ENCODE measurements around the gene SNX13. TPM values are rescaled to one million over a fixed set of nuclear protein-coding genes. Genes with fewer than 3 reads are reported as not detected.
A peak's percentile ranks its signal among the peaks of the same experiment; 100 is the strongest.

Gene SNX13, protein sequence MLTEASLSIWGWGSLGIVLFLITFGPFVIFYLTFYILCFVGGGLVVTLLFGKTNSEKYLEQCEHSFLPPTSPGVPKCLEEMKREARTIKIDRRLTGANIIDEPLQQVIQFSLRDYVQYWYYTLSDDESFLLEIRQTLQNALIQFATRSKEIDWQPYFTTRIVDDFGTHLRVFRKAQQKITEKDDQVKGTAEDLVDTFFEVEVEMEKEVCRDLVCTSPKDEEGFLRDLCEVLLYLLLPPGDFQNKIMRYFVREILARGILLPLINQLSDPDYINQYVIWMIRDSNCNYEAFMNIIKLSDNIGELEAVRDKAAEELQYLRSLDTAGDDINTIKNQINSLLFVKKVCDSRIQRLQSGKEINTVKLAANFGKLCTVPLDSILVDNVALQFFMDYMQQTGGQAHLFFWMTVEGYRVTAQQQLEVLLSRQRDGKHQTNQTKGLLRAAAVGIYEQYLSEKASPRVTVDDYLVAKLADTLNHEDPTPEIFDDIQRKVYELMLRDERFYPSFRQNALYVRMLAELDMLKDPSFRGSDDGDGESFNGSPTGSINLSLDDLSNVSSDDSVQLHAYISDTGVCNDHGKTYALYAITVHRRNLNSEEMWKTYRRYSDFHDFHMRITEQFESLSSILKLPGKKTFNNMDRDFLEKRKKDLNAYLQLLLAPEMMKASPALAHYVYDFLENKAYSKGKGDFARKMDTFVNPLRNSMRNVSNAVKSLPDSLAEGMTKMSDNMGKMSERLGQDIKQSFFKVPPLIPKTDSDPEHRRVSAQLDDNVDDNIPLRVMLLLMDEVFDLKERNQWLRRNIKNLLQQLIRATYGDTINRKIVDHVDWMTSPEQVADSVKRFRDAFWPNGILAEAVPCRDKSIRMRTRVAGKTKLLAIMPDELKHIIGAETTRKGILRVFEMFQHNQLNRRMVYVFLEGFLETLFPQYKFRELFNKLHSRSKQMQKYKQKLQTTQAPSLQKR
- polyA plus RNA-seq (2013), result 15.3 TPM

DNA sequence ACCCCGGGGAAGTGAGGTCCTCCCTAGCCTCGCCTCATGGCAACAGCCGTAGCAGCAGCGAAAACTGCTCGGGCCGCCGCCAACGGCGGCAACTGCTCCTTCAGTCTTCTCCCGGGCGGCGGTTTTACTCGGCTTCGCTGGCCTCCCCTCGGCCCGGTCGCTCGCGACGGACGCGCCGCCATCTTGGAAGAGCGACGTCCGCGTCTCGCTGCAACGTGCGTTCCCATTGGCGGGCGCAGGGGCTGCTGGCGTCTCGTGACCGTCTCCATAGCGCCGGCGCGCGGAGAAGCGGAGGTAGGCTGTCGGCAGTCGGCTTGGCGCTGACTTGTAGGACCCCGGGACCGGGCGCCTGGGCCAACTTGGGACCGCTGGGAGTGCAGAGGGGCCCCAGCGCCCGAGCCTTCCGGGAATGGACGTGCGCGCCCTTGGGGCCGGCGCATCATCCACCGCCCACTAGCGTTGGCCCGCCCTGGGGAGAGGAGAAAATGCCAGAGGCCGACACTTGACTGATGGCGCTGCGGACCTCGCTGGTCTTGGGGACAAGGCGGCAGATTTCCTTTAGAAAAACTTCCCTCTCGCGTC, at the start of gene SNX13:
SNX13 (minus strand) TSS at position 193 of the 582 bp plus-strand sequence. CDS start 199 bp downstream, outside the sequence.
- ChIA-PET POLR2A (no interaction called here), CTCF (interaction anchor here (0.7 to 1.3 kb wide), 2 partner anchors 8 to 170 kb away, joined by 3 read pairs; no protein-coding TSS in a partner anchor)
- Histone ChIP-seq H3K4me1 (ENCODE audit: control extremely low read depth in 1 of 4, control insufficient read depth in 4 of 4, insufficient read depth in 4 of 4, low read length in 3 of 4) (peaks cover 4 to 38% (median 15%) of the 10 kb centered on the region in 4 experiments), H3K36me3 (ENCODE audit: control insufficient read depth in 4 of 4, insufficient read depth in 4 of 4, low read length in 3 of 4) (no peaks in the 10 kb centered on the region), H3K27me3 (replicated peaks in 2 of 5; ENCODE audit: control insufficient read depth in 4 of 5, insufficient read depth in 5 of 5, low read length in 4 of 5) (no peaks in the 10 kb centered on the region), H3K27ac (ENCODE audit: insufficient read depth in 1 of 2, low read depth in 1 of 2, low read length in 2 of 2, poor library complexity in 1 of 2, severe bottlenecking in 2 of 2) (peak within 1 kb of the TSS; percentile 91 to 96), H3K9me3 (ENCODE audit: control extremely low read depth in 1 of 5, control insufficient read depth in 4 of 5, insufficient read depth in 2 of 5, low read depth in 1 of 5, low read length in 4 of 5) (no peaks in the 10 kb centered on the region), H3K4me3 (ENCODE audit: control insufficient read depth in 1 of 7, extremely low read depth in 1 of 7, insufficient read depth in 4 of 7, low read depth in 2 of 7, low read length in 6 of 7) (peak within 1 kb of the TSS; percentile 66 to 96 (median 86))
- peak; percentile 92 to 95 (median 93) for DNase-seq
- WGBS (ENCODE audit: insufficient coverage), result under 1% methylated on average over 60 of the region's 66 CpGs

DNA sequence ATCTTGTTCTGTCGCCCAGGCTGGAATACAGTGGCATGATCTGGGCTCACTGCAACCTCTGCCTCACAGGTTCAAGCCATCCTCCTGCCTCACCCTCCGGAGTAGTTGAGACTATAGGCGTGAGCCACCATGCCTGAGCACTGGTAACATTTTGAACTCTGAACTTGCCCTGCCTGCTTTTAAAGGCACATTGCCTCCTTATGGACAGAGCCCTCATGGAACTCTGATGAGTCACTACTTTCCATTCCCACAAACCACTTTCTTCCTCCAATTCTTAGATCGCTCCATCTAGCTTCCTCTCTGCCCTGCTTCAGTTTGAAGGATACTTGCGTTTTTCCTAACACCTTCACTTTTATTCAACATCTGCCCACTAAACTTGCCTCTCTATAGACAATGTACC, 49.3 kb upstream of the SNX13 start:
- Histone ChIP-seq H3K27me3 (replicated peaks in 2 of 5; ENCODE audit: control insufficient read depth in 4 of 5, insufficient read depth in 5 of 5, low read length in 4 of 5) (no peaks in the 10 kb centered on the region), H3K9me3 (ENCODE audit: control extremely low read depth in 1 of 5, control insufficient read depth in 4 of 5, insufficient read depth in 2 of 5, low read depth in 1 of 5, low read length in 4 of 5) (no peaks in the 10 kb centered on the region), H3K36me3 (ENCODE audit: control insufficient read depth in 4 of 4, insufficient read depth in 4 of 4, low read length in 3 of 4) (no peaks in the 10 kb centered on the region), H3K4me3 (ENCODE audit: control insufficient read depth in 1 of 7, extremely low read depth in 1 of 7, insufficient read depth in 4 of 7, low read depth in 2 of 7, low read length in 6 of 7) (no peak overlapping the region), H3K27ac (ENCODE audit: insufficient read depth in 1 of 2, low read depth in 1 of 2, low read length in 2 of 2, poor library complexity in 1 of 2, severe bottlenecking in 2 of 2) (no peak overlapping the region), H3K4me1 (ENCODE audit: control extremely low read depth in 1 of 4, control insufficient read depth in 4 of 4, insufficient read depth in 4 of 4, low read length in 3 of 4) (no peaks in the 10 kb centered on the region)
- 96% methylated on average over 3 of the region's 5 CpGs for WGBS (ENCODE audit: insufficient coverage)
- ChIA-PET POLR2A (no interaction called here), CTCF (no interaction called here)
- DNase-seq, result peak in 1 of 3 donors; percentile 6

DNA sequence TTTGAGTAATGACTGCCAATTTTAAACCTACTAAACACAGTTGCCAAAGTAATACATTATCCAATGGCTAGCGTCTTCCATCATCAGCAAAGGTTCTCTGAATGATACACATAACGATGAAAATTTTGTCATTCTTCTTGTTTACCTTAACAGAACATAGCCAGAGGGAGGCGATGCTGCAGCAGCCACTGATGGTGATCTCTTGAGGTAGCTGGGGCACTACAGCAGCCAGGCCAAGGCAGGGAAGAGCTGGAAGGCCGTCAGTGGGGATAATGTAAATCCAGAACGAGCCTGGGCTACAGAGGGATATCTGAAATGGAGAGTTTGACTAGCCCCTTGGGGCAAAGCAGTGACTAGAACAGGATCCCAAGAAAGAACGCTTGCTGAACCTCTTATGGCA, 48.6 kb upstream of the SNX13 start:
- no peak overlapping the region for H3K4me3 ChIP-seq (ENCODE audit: control insufficient read depth in 1 of 7, extremely low read depth in 1 of 7, insufficient read depth in 4 of 7, low read depth in 2 of 7, low read length in 6 of 7)
- no peak for DNase-seq
- H3K4me1 ChIP-seq (ENCODE audit: control extremely low read depth in 1 of 4, control insufficient read depth in 4 of 4, insufficient read depth in 4 of 4, low read length in 3 of 4), result peaks cover 0 to 2% (median under 1%) of the 10 kb centered on the region in 4 experiments
- no peaks in the 10 kb centered on the region for H3K36me3 ChIP-seq (ENCODE audit: control insufficient read depth in 4 of 4, insufficient read depth in 4 of 4, low read length in 3 of 4)
- H3K9me3 ChIP-seq (ENCODE audit: control extremely low read depth in 1 of 5, control insufficient read depth in 4 of 5, insufficient read depth in 2 of 5, low read depth in 1 of 5, low read length in 4 of 5), result no peaks in the 10 kb centered on the region
- CTCF ChIA-PET, result no interaction called here
- H3K27me3 ChIP-seq (replicated peaks in 2 of 5; ENCODE audit: control insufficient read depth in 4 of 5, insufficient read depth in 5 of 5, low read length in 4 of 5), result no peaks in the 10 kb centered on the region
- 100% methylated on average over 5 of the region's 6 CpGs for WGBS (ENCODE audit: insufficient coverage)
- H3K27ac ChIP-seq (ENCODE audit: insufficient read depth in 1 of 2, low read depth in 1 of 2, low read length in 2 of 2, poor library complexity in 1 of 2, severe bottlenecking in 2 of 2), result no peak overlapping the region
- POLR2A ChIA-PET, result no interaction called here

DNA sequence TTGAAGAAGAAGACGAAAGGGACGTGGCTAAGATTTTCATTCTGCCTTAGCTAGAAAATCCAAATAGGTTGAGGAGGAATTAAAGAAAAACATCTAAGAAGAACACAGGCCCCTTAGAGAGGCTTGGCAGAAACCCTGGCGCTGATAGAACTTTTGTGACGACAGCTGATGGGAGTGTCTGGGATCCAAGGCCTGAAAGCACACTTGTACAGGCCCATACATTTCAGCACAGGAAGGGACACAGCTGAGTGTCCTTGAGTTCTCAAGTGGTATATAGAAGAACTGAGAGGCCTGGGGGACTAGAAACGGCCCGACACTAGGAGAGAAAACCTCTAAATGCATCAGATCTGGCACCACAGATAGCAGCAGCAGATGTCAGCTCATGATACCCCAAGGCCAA, 47.8 kb upstream of the SNX13 start:
- Histone ChIP-seq H3K36me3 (ENCODE audit: control insufficient read depth in 4 of 4, insufficient read depth in 4 of 4, low read length in 3 of 4) (no peaks in the 10 kb centered on the region), H3K4me3 (ENCODE audit: control insufficient read depth in 1 of 7, extremely low read depth in 1 of 7, insufficient read depth in 4 of 7, low read depth in 2 of 7, low read length in 6 of 7) (no peak overlapping the region), H3K4me1 (ENCODE audit: control extremely low read depth in 1 of 4, control insufficient read depth in 4 of 4, insufficient read depth in 4 of 4, low read length in 3 of 4) (peaks cover 0 to 5% (median 2%) of the 10 kb centered on the region in 4 experiments), H3K27ac (ENCODE audit: insufficient read depth in 1 of 2, low read depth in 1 of 2, low read length in 2 of 2, poor library complexity in 1 of 2, severe bottlenecking in 2 of 2) (no peak overlapping the region), H3K9me3 (ENCODE audit: control extremely low read depth in 1 of 5, control insufficient read depth in 4 of 5, insufficient read depth in 2 of 5, low read depth in 1 of 5, low read length in 4 of 5) (no peaks in the 10 kb centered on the region), H3K27me3 (replicated peaks in 2 of 5; ENCODE audit: control insufficient read depth in 4 of 5, insufficient read depth in 5 of 5, low read length in 4 of 5) (no peaks in the 10 kb centered on the region)
- CTCF ChIA-PET, result no interaction called here
- WGBS (ENCODE audit: insufficient coverage), result 100% methylated on average over 6 of the region's 6 CpGs
- DNase-seq, result no peak
- POLR2A ChIA-PET, result no interaction called here

DNA sequence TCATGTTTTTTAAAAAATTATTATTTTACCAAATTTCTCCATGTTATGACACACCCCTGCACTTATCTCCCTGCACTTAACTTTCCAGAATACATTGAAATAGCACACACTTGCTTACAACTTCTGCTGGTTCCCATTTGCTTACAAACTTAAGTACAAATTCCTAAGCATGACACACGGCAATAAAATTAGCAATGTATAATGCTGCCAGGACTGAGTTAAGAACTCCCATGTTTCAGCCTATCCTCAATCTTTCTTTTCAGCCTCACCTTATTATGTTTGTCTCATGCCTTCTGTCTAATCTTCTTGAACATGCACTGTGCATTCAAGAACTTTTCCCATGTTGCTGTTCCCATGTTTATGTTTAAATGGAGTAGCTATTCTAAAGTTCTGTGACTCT, 46.6 kb upstream of the SNX13 start:
- Histone ChIP-seq H3K4me3 (ENCODE audit: control insufficient read depth in 1 of 7, extremely low read depth in 1 of 7, insufficient read depth in 4 of 7, low read depth in 2 of 7, low read length in 6 of 7) (no peak overlapping the region), H3K36me3 (ENCODE audit: control insufficient read depth in 4 of 4, insufficient read depth in 4 of 4, low read length in 3 of 4) (no peaks in the 10 kb centered on the region), H3K4me1 (ENCODE audit: control extremely low read depth in 1 of 4, control insufficient read depth in 4 of 4, insufficient read depth in 4 of 4, low read length in 3 of 4) (peaks cover 0 to 5% (median 2%) of the 10 kb centered on the region in 4 experiments), H3K27me3 (replicated peaks in 2 of 5; ENCODE audit: control insufficient read depth in 4 of 5, insufficient read depth in 5 of 5, low read length in 4 of 5) (no peaks in the 10 kb centered on the region), H3K9me3 (ENCODE audit: control extremely low read depth in 1 of 5, control insufficient read depth in 4 of 5, insufficient read depth in 2 of 5, low read depth in 1 of 5, low read length in 4 of 5) (no peaks in the 10 kb centered on the region), H3K27ac (ENCODE audit: insufficient read depth in 1 of 2, low read depth in 1 of 2, low read length in 2 of 2, poor library complexity in 1 of 2, severe bottlenecking in 2 of 2) (no peak overlapping the region)
- POLR2A ChIA-PET, result no interaction called here
- DNase-seq, result no peak
- WGBS (ENCODE audit: insufficient coverage), result 93% methylated on average over 1 of the region's 1 CpG
- CTCF ChIA-PET, result interaction anchor here (0.6 to 1.3 kb wide), 2 partner anchors 10 to 37 kb away, joined by 3 read pairs; no protein-coding TSS in a partner anchor

DNA sequence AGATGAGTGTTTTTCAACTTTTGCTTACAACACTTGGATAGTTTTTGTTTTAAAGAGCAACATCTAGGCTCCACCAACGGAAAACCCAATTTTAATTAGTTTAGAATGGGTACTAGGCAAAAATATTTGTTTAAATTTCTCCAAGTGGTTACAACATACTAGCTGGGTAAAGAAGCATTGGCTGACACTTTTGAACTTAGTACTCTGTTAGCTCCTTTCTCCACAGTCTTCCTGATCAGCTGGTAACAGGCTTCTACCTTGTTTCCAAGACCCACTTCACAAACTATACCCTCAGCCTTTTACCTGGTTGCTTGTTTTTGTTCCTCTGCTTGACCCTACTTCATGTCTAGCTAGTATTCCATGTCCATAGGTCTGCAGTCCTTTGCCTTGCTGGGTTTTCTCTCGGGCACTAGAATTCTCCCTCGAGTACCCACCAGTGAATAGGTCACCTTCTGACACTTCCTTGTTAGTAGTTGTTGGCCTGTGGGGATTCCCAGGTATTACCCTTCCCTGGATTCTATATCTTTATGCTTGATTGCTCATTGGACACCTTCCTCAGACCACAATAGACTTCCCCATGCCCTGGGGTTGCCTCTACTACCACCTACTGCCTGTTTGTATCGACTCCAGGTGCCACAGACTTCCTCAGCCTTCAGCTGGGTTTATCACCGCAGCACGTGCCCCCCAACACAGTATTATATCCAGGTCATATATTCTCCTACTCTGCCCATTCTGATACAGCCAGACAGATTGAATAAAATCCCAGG, 45.4 kb upstream of the SNX13 start:
- Histone ChIP-seq H3K4me1 (ENCODE audit: control extremely low read depth in 1 of 4, control insufficient read depth in 4 of 4, insufficient read depth in 4 of 4, low read length in 3 of 4) (peaks cover 0 to 5% (median 2%) of the 10 kb centered on the region in 4 experiments), H3K4me3 (ENCODE audit: control insufficient read depth in 1 of 7, extremely low read depth in 1 of 7, insufficient read depth in 4 of 7, low read depth in 2 of 7, low read length in 6 of 7) (no peak overlapping the region), H3K27ac (ENCODE audit: insufficient read depth in 1 of 2, low read depth in 1 of 2, low read length in 2 of 2, poor library complexity in 1 of 2, severe bottlenecking in 2 of 2) (no peak overlapping the region), H3K36me3 (ENCODE audit: control insufficient read depth in 4 of 4, insufficient read depth in 4 of 4, low read length in 3 of 4) (no peaks in the 10 kb centered on the region), H3K9me3 (ENCODE audit: control extremely low read depth in 1 of 5, control insufficient read depth in 4 of 5, insufficient read depth in 2 of 5, low read depth in 1 of 5, low read length in 4 of 5) (peaks cover 0 to 4% (median 2%) of the 10 kb centered on the region in 5 experiments), H3K27me3 (replicated peaks in 2 of 5; ENCODE audit: control insufficient read depth in 4 of 5, insufficient read depth in 5 of 5, low read length in 4 of 5) (no peaks in the 10 kb centered on the region)
- DNase-seq, result no peak
- 75% methylated on average over 1 of the region's 6 CpGs for WGBS (ENCODE audit: insufficient coverage)
- POLR2A ChIA-PET, result no interaction called here
- CTCF ChIA-PET, result interaction anchor here (0.6 to 1.3 kb wide), 3 partner anchors 9 to 1503 kb away, joined by 3 read pairs; no protein-coding TSS in a partner anchor

Data from common myeloid progenitor, CD34-positive (primary cell).